HG03196 (cell line): ENCODE results near the gene FRY.
"Not testable (repeated sequence)": the region's sequence is repeated elsewhere in the genome, so short reads cannot be mapped to it uniquely, and the experiment has no call there.

Experiments used
- ATAC-seq: cut with Tn5 transposase; IDR thresholded peaks from one replicate; pipeline ENCODE4 v1.9.1; 2021; ENCODE audit not compliant: unreplicated experiment

Gene FRY

GRCh38 chr13:32040052-32040642, 8.6 kb downstream of the FRY start:
- ATAC-seq, result no peak

- no peak for ATAC-seq
These were observed 9.1 kb downstream of the FRY start for GRCh38 chr13:32040689-32041088.

DNA sequence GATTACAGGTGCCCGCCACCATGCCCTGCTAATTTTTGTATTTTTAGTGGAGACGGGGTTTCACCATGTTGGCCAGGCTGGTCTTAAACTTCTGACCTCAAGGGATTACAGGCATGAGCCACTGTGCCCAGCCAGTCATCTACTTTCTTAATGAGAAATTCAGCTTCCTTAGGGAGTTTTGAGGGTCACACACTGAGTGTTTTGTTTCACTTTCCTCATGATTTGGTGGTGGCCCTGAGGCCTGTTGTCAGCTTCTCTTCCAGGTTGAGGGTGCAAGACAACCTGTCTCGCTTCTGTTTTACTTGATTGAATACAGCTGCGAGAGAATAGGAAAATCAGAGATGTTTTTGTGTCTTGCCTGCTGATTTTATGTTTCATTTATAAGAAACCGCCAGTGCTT, 9.9 kb downstream of the FRY start:
- ATAC-seq, result peak; percentile 73

DNA sequence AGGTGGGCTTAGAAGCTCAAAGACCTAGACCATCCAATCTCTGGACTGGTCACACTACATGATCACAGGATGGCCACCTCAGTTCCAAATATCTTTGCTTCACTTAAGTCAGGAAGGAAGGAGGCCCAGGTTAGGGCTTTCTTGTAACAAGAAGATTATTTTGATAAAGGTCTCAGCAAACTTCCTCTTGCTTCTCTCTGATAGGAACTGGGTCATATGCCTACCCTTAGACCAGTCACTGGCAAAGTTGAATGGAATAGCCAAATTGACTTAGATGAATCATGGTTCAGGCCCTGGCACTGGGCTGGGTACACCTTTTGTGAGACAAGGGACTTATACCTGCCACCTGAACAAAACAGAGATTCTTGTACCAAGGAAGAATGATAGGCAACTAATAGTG, 11.0 kb downstream of the FRY start:
- ATAC-seq, result no peak

- ATAC-seq, result no peak
These were observed 12.9 kb downstream of the FRY start for GRCh38 chr13:32044446-32044845.

DNA sequence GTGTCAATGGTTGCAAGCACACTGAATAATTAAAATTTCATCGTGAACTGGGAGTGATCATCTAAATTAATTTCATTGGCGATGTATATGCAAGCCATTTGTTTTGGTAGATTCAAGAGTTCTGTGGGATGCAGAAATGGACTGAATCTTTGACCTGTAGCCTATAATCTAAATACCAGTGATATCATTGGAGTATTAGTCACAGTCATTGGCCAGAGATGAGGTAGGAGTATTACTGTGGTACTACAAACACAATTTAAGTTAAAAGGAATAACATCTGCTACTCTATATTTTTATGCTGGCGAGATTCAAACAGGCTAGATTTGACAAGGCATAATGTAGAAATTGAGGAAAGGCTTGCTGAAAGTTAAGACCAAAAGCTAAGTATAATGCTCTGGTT, 14.0 kb downstream of the FRY start:
- ATAC-seq, result no peak

- no peak for ATAC-seq
These were observed 14.6 kb downstream of the FRY start for GRCh38 chr13:32045982-32046785.

DNA sequence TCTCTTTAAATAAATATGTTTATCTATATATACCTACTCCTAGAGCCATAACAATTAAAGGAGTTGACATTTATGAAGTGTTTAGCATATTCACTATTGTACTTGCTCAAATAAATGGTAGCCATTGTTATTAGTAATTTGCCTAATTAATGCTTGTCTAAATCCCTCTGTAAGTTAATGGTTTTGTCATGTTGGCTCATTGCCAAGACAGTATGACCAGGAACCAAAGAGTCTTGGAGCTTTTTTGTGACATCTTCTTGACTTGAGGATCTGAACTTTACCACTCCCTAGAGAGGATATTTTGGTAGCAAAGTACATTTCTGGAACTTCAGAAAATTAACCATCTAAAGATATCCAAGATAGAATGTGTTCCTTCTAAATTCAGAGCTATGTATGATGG, 15.5 kb downstream of the FRY start:
- no peak for ATAC-seq

DNA sequence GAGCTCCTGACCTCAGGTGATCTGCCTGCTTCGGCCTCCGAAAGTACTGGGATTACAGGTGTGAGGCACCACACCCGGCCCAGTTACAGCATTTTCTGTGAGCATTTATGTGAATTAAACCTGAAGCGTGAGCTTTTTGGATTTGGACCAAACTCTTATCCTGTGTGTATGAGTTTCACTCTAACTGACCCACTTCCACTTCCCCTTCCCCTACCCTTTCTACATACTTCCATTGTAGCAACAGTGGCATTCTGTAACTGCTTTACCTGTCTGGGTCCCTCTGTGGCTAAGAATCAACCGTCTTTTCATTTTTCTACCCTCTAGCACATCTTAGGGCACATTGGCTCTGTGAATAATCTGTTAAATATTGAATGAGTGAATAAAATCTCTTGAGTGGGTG, 16.2 kb downstream of the FRY start:
- no peak for ATAC-seq

GRCh38 chr13:32048816-32049215, 17.2 kb downstream of the FRY start:
- no peak for ATAC-seq

- ATAC-seq, result no peak
These were observed 19.6 kb downstream of the FRY start for GRCh38 chr13:32051156-32051555.

- no peak for ATAC-seq
These were observed 24.7 kb downstream of the FRY start for GRCh38 chr13:32056316-32056715.

DNA sequence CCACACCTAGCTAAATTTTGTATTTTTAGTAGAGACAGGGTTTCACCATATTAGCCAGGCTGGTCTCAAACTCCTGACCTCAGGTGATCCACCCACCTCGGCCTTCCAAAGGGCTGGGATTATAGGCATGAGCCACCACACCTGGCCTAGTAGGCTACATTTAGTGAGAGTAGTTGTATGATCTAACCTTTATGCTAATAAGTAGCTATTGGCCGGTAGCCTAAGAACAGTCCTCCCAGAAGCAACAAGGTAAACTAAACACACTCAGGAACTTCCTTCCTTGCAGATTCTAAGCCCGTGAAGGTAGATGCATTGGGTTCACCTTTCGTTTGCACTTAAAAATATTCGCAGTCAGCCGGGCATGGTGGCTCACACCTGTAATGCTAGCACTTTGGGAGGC, 25.8 kb downstream of the FRY start:
- not testable (repeated sequence) for ATAC-seq

GRCh38 chr13:32059511-32059984, 28.0 kb downstream of the FRY start:
- no peak for ATAC-seq

DNA sequence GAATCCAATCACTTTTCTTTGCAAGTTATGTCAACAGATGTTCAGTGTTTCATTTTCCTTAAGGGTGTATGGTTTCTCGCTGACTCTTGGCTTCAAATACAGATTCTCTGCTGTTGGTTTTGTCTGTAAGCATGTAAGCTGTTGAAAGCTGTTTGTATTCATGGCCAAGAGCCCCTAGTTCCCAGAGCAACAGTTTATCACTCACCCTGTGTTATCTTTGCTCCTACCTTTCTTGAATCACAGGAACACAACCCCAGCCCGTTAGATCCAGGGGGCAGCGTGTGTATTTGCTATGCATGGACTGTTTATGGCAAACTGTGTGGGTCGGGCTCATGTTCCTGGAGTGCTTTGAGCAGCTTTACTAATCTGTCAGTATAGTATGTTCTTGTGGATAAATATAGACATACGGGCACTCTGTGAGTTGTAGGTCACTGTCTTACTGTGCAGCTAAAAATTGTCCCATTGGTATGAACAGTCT, 28.9 kb downstream of the FRY start:
- no peak for ATAC-seq

DNA sequence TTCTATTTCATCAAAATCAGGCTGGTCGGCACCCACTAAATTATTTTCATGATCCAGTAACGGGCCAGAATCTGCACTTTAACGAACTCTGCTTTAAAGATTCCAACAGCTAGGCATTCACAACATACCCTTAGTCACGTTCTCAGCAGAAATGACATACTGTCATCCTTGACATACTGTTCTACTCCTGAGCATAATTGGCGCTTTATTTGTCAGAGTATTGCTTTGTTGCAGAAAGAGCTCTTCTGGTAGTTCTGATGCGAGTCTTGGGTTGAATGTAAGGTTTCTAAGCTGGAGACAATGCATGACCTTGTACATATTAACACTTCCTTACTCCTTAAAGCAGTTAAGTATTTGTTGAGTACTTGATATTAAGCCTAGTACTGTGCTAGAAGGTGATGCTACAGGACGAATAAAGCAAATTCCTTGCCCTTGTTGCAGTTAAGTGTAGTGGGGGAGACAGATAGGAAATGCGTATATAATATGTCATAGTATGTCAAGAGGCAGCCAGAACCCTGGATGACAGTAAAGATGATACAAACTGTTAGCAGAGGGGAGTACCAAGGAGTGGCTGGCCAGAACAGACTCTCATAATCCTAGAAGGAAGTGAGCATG, 32.2 kb downstream of the FRY start:
- no peak for ATAC-seq

GRCh38 chr13:32067149-32067961, 35.8 kb downstream of the FRY start:
- no peak for ATAC-seq

DNA sequence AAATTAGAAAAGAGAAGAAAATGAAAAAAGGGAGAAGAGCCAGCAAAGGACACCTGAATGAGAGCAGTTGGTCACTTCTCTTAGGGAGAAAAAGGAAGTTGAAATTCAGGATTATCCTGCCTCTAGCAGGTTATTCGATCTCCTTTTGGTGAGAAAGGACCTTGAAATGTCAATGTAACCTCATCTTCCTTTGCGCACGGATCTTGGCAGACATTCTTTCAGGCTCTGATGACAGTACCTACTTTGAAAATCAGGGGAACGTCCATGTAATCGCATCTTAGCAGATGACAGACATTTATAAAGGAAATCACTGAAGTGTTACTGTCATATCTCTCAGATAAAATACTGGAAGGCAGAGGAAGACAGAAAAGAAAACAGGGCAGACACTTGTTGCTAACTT, 36.7 kb downstream of the FRY start:
- ATAC-seq, result no peak

DNA sequence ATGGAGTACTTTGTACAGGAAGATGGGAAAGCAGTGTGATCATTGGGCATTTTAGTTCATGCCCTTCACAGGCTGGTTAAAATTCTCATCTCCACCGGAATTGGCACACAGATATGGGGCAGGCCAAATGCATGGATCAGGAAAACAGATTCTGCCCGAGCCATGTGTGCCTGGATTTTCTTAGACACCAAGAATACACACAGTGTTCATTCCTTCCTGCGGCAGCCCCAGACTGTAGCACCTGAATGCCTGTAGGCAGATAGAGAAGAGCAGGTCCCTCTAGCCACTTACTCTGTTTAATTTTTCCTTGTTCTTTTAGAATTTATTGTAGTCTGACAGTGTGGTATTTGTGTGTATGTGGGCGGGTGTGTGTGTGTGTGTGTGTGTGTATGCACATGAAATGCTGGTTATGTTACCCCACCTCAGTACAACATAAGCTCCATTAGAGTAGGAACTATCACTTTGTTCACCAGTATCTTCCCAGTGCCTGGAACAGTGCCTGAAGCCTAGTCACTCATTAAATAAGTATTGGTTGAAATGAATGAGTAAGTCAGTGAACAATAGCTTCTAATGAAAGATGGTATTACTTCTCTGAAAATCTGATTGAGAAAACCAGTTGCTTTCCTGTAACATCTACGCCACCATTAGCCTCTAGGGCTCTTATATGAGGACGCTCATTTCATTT, 41.7 kb downstream of the FRY start:
- ATAC-seq, result no peak

- ATAC-seq, result no peak
These were observed 43.7 kb downstream of the FRY start for GRCh38 chr13:32075170-32075851.
